ENCODE data around the gene ATP1A4. TPM values are rescaled to one million over a fixed set of nuclear protein-coding genes. Genes with fewer than 3 reads are reported as not detected.
A peak's percentile ranks its signal among the peaks of the same experiment; 100 is the strongest.
"Not testable (repeated sequence)": the region's sequence is repeated elsewhere in the genome, so short reads cannot be mapped to it uniquely, and the experiment has no call there.

The ATP1A4 gene
- not detected in 2 replicates for total RNA-seq (2014; rRNA removed; shearing (Covaris generic); ENCODE audit: low replicate concordance)

DNA sequence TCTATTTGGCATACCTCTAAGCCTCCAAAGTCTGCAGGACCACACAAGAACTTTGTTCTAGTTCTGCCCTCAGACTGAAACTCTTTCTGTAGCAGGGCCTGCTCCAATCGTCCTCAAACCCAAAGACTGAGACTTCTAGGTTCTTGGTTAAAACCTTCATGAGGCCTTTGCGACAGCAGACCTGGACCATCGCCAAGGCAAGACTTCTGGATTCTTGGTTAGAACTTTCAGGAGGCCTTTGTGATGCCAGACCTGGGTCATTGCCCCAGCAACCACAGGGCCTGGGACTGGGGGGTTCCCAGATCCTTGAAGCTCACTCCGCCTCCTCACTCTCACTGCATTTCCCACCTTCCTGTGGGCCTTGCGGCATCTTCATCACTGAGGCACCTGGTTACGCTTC, at the start of gene ATP1A4:
TSS of gene ATP1A4 (plus strand) at position 301 of the 400 bp plus-strand sequence. CDS start 438 bp downstream, outside the sequence.
- in situ Hi-C loops (cut with HindIII; ENCODE audit: low pct_unique_long_range_greater_than_20kb, low sequenced_read_pairs), result no loop called here
- no peak for DNase-seq (ENCODE audit: low read depth)

DNA sequence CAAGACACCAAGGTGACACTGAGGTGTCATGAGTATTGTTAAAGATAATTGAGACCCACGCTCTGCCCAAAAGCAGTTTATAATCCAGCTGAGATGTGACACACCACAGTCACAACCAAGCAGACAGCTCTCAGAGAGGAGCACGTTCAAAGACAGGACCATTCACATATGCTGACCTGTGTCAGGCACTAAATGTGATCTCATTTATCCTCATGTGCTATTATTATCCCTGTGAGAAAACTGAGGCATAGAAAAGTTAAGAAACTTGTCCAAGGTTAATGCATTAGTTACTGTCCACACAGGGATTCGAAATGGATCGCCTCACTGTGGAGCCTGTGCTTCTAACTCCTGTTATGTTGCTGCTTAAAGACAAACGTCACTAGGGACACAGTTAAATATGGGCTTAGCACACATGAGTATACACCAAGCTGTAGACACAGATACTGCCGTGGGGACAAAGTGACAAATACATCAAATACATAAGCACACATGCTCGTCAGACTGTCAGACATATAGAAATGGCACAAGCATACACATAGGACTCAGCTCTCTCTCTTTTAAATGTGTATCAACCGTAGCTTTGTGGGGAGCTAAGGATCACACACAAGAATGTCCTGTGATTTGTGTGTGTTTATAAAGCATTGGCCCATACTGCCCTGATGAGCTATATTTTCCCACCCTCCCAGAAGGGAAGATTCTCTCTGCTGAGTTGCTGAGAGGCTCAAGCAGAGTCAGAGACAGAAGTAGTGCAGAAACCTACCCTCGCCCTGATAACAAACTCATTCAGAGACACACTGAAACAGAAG, 49.5 kb upstream of the ATP1A4 start:
- DNase-seq (ENCODE audit: low read depth), result no peak
- in situ Hi-C loops (cut with HindIII; ENCODE audit: low pct_unique_long_range_greater_than_20kb, low sequenced_read_pairs), result loop anchor here (10.0 kb wide), 1 partner anchor 103 kb away; the partner anchor contains the start of gene PEA15

DNA sequence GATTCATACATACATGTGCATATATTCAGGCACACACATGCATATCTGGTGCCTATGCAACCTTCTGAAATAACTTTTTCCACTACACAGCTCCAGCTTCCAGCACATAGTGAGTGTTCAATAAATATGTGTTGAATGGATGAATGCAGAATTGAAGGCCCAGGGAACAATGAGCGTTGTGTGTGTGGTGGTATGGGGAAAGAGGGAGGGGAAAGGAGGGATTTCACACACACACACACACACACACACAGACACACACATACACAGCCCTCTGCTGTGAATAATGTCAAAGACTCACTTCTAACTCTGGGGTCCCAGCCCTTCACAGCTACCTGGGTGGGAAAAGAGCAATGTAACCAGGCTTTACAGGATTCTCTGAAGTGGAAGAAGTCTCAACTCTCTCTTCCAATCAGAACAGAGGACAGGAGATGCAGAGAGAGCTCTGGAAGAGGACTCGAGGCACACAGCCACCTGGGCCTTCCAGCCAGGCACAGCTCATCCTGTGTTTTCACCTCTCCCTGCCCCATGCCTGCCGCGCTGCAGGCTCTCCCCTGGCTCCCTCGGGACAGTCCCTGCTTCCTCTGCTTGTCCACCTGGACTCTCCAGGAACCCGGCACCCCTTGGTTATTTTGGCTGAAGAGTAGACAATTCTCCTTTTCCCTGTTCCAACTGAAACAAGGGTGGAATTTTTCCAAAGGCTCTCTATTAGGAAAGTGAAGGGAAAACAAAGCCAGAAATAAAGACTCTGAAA, 47.6 kb upstream of the ATP1A4 start:
- in situ Hi-C loops (cut with HindIII; ENCODE audit: low pct_unique_long_range_greater_than_20kb, low sequenced_read_pairs), result loop anchor here (10.0 kb wide), 1 partner anchor 101 kb away; the partner anchor contains the start of gene PEA15

DNA sequence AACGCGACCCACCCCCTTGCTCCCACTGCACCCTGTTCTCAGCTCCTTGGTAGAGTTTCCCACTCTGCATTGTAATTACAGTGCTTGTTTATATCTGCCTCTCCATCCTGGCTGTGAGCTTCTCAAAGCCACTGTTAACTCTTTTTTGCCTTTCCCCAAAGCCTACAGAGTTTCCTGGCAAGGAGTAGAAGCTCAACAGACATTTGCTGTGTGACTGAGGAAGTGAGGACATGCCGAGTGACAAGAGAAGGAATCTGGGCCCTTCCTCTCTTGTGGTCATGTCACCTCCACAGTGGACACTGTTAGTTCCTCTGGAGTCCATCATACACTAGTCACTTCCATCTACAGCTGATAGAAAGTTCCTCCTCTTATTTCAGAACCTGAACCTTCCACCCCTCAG, 46.9 kb upstream of the ATP1A4 start:
- in situ Hi-C loops (cut with HindIII; ENCODE audit: low pct_unique_long_range_greater_than_20kb, low sequenced_read_pairs), result loop anchor here (10.0 kb wide), 1 partner anchor 100 kb away; the partner anchor contains the start of gene PEA15
- DNase-seq (ENCODE audit: low read depth), result no peak

More for the DNA sequence above, 47.6 kb upstream of the ATP1A4 start:
- DNase-seq (ENCODE audit: low read depth), result no peak

DNA sequence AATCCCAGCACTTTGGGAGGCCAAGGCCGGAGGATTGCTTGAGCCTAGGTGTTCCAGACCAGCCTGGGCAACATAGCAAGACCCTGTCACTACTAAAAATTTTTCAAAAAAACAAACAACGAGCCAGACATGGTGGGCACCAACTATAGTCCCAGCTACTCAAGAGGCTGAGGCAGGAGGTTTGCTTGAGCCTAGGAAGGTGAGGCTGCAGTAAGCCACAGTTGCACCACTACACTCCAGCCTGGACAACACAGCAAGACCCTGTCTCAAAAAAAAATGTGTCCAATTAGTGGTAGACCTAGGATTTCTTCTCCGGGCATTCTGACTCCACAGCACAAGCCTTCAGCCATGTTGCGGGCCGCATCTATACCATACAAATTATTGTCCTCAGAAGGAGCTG, 46.2 kb upstream of the ATP1A4 start:
- in situ Hi-C loops (cut with HindIII; ENCODE audit: low pct_unique_long_range_greater_than_20kb, low sequenced_read_pairs), result loop anchor here (10.0 kb wide), 1 partner anchor 100 kb away; the partner anchor contains the start of gene PEA15
- no peak for DNase-seq (ENCODE audit: low read depth)

DNA sequence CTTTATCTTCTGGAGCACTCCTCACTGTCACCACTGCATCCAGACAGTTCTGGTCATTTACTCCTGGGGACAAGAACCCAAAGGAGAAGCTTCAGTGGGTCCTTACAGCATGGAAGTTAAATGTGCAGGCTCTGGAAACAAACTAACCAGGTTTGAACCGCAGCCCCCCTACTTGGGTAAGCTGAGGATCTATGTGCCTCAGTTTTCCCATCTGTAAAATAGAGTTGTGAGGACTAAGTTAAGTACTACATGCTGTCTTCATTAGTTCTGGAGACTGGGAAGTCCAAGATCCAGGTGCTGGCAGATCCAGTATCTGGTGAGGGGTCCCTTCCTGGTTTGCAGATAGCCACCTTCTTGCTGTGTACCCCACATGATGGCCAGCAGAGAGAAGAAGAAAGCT, 43.9 kb upstream of the ATP1A4 start:
- in situ Hi-C loops (cut with HindIII; ENCODE audit: low pct_unique_long_range_greater_than_20kb, low sequenced_read_pairs), result loop anchor here (10.0 kb wide), 1 partner anchor 97 kb away; the partner anchor contains the start of gene PEA15
- DNase-seq (ENCODE audit: low read depth), result no peak

DNA sequence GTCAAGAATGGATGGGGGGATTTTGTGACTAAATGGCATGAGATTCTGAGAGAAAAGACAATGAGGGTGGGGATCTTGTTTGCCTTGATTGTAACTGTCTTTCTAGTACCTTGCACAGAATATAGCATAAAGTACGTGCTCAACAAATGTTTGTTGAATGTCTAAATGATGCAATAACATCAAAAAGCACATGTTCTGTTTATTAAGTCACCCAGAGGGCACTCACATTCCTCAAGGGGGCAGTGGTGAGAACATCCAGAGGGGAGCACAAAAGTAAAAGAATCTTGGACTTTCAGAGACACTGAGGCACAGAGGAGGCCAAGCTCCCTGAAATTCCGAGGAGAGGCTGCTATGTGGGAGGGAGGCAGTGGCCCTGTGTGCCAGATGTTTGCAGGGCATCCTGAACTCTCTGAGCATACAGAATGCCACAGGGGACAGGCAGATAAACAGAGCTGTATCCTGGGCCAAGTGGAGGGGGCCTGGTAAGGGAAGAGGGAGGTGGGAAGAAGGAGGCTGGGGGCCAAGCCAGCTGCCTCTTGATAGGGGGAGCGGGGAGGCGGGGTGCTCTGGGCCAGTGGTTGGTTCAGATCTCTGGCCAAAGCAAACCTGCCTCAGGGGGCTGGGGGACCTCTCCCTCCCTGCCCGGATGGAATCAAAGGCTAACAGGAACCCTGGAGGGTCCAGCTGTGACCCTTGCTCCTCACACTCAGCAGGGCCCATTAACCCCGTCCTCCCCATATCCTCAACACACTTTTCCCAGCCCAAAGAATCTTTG, 42.3 kb upstream of the ATP1A4 start:
- in situ Hi-C loops (cut with HindIII; ENCODE audit: low pct_unique_long_range_greater_than_20kb, low sequenced_read_pairs), result loop anchor here (10.0 kb wide), 1 partner anchor 96 kb away; the partner anchor contains the start of gene PEA15
- DNase-seq (ENCODE audit: low read depth), result peak; percentile 25

DNA sequence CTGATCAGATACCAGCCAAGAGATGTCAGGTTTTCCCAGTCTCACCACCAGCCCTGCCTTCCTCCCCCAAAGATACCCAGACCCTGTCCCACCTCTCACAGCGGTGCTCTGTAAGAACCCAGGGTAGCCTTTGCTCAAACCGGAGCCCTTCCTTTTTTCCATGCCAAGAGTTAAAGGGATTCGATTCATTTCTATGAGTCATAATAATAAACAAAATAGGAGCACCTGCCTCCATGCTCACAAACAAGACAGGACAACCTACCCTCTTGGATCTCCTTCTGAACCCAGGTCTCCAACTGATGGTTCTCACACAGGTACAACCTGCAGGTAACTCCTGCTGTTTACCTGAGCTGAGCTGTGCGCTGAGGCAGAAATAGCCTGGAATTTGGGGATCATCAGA, 41.7 kb upstream of the ATP1A4 start:
- in situ Hi-C loops (cut with HindIII; ENCODE audit: low pct_unique_long_range_greater_than_20kb, low sequenced_read_pairs), result loop anchor here (10.0 kb wide), 1 partner anchor 95 kb away; the partner anchor contains the start of gene PEA15

DNA sequence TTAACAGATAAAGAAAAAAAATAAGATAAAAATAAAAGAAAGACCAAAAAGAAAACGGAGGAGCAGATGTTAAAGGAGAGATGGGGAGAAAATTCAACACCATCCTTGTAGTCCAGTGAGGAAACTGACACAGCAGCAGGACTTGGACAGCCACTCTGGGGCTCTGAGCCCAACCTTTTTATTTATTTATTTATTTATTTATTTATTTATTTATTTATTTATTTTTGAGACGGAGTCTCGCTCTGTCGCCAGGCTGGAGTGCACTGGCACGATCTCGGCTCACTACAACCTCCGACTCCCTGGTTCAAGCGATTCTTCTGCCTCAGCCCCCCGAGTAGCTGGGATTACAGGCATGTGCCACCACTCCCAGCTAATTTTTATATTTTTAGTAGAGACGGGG, 39.9 kb upstream of the ATP1A4 start:
- in situ Hi-C loops (cut with HindIII; ENCODE audit: low pct_unique_long_range_greater_than_20kb, low sequenced_read_pairs); DNase-seq (ENCODE audit: low read depth): not testable (repeated sequence)

More for the DNA sequence above, 41.7 kb upstream of the ATP1A4 start:
- no peak for DNase-seq (ENCODE audit: low read depth)

DNA sequence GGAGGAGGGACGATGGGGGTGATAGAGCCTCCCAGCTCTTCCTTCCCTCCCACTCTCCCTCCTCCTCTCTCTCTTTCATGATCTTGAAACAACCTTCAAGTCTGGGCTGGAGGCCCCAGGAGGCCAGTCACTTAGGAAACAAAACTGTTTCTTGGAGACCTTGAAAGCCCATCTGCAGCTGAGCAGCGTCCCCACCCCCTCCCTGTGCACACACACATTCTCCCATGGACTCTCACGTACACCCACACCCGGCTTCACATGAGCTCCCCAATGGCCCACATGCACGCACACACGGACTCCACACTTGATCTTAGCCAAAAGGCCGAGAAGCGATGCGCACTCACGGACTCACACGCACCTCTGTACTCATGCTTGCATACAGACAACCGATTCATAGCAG, 39.0 kb upstream of the ATP1A4 start:
- in situ Hi-C loops (cut with HindIII; ENCODE audit: low pct_unique_long_range_greater_than_20kb, low sequenced_read_pairs), result no loop called here
- DNase-seq (ENCODE audit: low read depth), result no peak

DNA sequence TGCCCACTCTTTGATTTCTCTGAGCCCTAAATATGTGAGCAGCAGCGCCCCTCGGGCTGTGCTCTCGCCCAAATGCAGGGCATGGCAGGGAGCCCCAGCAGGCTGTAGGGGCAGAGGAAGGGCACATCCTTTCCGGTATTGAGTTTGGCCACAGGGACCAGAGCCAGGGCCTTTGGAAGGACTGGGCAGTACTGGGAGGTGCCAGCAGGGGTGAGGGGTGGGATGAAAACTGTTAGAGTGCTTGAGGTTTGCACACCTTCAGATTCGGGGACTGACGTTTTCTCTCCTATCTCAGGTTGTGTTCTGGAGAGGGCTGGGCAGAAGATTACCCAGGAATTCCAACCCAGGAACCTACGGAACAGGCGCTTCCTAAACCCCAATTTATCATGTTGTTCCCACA, 38.0 kb upstream of the ATP1A4 start:
- no peak for DNase-seq (ENCODE audit: low read depth)
- in situ Hi-C loops (cut with HindIII; ENCODE audit: low pct_unique_long_range_greater_than_20kb, low sequenced_read_pairs), result no loop called here

DNA sequence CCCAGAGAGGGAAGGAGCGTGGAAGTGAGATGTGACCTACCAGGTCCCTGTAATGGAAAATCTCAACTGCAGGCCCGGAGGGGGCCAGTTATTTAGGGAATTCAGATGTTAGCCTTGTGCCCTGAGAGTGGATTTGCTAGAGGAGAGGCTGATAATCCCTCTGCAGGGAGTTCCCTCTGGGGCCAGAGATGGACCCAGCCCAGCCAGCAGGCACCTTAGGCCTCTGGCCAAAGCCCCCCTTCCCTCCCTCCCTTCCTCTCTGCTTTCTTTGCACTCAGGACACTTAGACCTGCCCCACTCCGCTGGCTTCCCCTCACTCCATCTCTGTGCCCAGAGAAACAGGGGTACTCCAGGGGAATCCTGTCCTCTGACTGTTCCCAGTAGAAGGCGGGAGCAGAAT, 37.3 kb upstream of the ATP1A4 start:
- no peak for DNase-seq (ENCODE audit: low read depth)
- in situ Hi-C loops (cut with HindIII; ENCODE audit: low pct_unique_long_range_greater_than_20kb, low sequenced_read_pairs), result no loop called here

DNA sequence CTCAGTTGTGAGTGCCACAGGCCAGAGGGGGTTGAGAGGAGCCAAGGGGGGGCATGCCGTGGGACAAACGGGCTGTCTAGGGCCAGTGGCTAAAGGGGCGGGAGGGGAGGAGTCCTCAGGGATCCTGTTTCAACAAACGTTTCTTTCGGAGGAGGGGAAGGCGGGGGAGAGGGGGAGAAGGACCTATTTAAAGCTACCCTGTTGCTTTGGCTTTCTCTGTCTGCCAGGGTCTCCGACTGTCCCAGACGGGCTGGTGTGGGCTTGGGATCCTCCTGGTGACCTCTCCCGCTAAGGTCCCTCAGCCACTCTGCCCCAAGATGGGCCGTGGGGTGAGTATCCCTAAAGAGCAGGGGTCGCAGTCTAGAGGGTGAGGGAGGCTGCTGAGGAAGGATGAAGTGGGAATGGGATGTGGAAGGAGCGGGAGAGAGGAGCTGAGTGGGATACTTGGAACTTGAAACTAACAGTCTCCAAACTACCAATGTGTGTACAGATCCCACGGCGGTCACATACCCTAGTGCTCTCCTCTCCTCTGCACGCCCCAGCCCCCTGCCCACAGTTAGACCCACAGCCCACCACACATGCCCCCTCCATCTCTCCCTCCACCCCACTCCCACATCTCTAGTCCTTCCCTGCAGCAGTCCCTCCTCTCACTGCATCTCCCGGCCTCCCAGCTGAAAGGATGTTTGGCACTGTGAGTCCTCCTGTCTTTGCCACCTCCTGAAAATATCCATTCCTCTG, 35.7 kb upstream of the ATP1A4 start, which contains the start of gene ATP1A2:
TSS of gene ATP1A2 (plus strand) at position 215 of the 738 bp plus-strand sequence. CDS start at position 318, 103 bp downstream.
- in situ Hi-C loops (cut with HindIII; ENCODE audit: low pct_unique_long_range_greater_than_20kb, low sequenced_read_pairs), result no loop called here

DNA sequence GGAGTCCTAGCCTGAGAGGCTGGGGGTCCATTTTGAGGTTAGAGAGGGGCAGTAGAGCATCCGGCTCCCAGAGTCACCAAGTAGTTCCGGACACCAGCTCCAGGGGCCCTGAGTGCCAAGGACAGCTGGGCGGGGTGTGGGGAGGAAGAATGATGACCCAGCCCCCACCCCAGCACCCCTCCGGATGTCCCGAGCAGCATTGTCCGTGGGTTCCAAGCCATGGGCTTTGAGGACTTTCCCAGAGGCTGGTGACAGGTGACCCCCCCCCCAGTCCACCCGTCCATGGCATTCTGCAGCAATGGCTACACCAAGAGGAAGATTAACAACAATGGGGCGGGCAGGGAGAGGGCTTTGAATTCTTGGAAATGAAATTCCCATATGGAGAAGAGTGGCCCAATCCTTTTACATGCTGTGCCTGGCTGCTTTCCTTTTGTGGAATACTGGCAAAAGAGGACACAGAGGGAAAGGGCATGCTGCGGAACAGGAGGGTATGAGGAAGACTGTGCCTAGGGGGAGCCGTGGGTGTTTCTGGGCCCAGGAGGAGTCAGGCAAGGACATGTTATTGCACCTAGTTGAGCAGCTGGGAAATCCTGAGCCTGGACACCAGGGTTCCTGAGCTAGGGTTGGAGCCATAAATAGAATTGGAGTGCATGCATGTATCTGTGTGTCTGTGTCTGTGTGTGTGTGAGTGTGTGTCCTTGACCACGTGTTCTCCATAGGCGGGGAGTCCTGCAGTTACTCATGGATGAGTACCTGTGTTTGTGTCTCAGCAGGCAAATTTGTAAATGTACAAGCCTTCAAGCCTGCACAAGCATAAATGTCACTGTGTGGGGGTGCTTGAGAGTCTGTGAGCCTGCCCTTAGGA, 34.9 kb upstream of the ATP1A4 start:
- in situ Hi-C loops (cut with HindIII; ENCODE audit: low pct_unique_long_range_greater_than_20kb, low sequenced_read_pairs), result no loop called here
- DNase-seq (ENCODE audit: low read depth), result no peak

More for the DNA sequence above, 35.7 kb upstream of the ATP1A4 start, which contains the start of gene ATP1A2:
- DNase-seq (ENCODE audit: low read depth), result no peak

DNA sequence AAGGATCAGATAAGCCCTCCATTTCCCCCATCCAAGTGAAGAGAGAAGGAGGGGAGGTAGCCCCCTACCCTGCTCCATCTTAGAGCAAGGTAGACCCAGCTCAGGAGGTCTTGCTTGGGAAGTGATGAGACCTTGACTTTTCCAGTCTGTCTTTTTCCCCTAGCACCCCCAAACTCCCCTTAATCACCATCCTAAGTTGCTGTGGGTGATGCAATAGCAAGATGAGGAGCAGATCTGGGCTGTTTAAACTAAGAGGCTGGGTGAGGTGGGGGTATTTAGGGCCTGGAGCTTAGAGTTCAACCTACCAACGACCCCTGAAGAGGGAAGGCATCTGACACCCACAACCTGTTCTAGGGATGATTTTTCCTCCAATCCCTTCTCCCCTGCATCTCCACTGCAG, 34.1 kb upstream of the ATP1A4 start:
- DNase-seq (ENCODE audit: low read depth), result no peak
- in situ Hi-C loops (cut with HindIII; ENCODE audit: low pct_unique_long_range_greater_than_20kb, low sequenced_read_pairs), result no loop called here

DNA sequence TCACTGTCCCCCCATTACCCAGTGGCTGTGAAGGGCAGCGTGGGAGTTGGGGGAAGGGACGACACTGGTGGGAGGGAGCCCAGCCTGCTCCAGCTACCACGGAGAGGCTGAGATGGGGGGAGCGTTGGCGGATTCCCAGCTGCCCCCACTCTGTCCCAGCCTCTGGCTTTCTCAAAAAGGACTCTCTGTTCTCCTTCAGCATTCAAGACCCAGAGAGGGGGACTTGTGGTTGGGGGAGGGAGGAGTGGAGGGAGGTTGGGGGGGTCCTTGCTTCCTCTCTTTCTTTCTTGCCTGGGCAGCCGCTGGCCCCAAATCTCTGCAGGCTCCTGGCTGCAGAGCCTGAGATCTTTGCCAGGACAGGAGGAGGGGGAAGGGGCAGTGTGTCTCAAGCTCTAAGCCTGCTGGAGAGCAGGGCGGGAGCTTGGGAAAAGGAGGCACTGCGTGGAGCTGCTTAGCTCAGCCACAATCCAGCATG, 33.7 kb upstream of the ATP1A4 start:
- in situ Hi-C loops (cut with HindIII; ENCODE audit: low pct_unique_long_range_greater_than_20kb, low sequenced_read_pairs), result no loop called here
- no peak for DNase-seq (ENCODE audit: low read depth)
